ENCODE measurements around the gene GNAT1.

GNAT1 gene

GRCh38 chr3:50192124-50192523 lies 714 bp downstream of the GNAT1 start:
- H3K4me3 ChIP-seq (ENCODE audit: low read depth, low read length): no peak overlapping the region
- no peak for DNase-seq (ENCODE audit: low read depth, low spot score)
- in situ Hi-C loops (cut with HindIII; ENCODE audit: low sequenced_read_pairs): no loop called here
- no peak for TF ChIP-seq CTCF (IDR thresholded peaks at IDR 0.05; ENCODE audit: low read depth, low read length)

- TF ChIP-seq CTCF (IDR thresholded peaks at IDR 0.05; ENCODE audit: low read depth, low read length): peak; percentile 95
- in situ Hi-C loops (cut with HindIII; ENCODE audit: low sequenced_read_pairs): no loop called here
- DNase-seq (ENCODE audit: low read depth, low spot score): peak; percentile 44
- no peak overlapping the region for H3K4me3 ChIP-seq (ENCODE audit: low read depth, low read length)
Measured at GRCh38 chr3:50192689-50193141, 1.3 kb downstream of the GNAT1 start.

- DNase-seq (ENCODE audit: low read depth, low spot score): no peak
- no peak overlapping the region for H3K4me3 ChIP-seq (ENCODE audit: low read depth, low read length)
- no peak for TF ChIP-seq CTCF (IDR thresholded peaks at IDR 0.05; ENCODE audit: low read depth, low read length)
- in situ Hi-C loops (cut with HindIII; ENCODE audit: low sequenced_read_pairs): no loop called here
Measured at GRCh38 chr3:50193286-50193685, 1.9 kb downstream of the GNAT1 start.

GRCh38 chr3:50193746-50194127 lies 2.3 kb downstream of the GNAT1 start:
- no peak overlapping the region for H3K4me3 ChIP-seq (ENCODE audit: low read depth, low read length)
- in situ Hi-C loops (cut with HindIII; ENCODE audit: low sequenced_read_pairs): no loop called here
- DNase-seq (ENCODE audit: low read depth, low spot score): no peak
- TF ChIP-seq CTCF (IDR thresholded peaks at IDR 0.05; ENCODE audit: low read depth, low read length): no peak

- H3K4me3 ChIP-seq (ENCODE audit: low read depth, low read length): no peak overlapping the region
- in situ Hi-C loops (cut with HindIII; ENCODE audit: low sequenced_read_pairs): no loop called here
- TF ChIP-seq CTCF (IDR thresholded peaks at IDR 0.05; ENCODE audit: low read depth, low read length): peak; percentile 76
- peak; percentile 51 for DNase-seq (ENCODE audit: low read depth, low spot score)
Measured at GRCh38 chr3:50194128-50194902, 2.9 kb downstream of the GNAT1 start.

GRCh38 chr3:50194903-50195500 lies 3.6 kb downstream of the GNAT1 start:
- H3K4me3 ChIP-seq (ENCODE audit: low read depth, low read length): no peak overlapping the region
- TF ChIP-seq CTCF (IDR thresholded peaks at IDR 0.05; ENCODE audit: low read depth, low read length): no peak
- in situ Hi-C loops (cut with HindIII; ENCODE audit: low sequenced_read_pairs): no loop called here
- DNase-seq (ENCODE audit: low read depth, low spot score): no peak

All from astrocyte of the spinal cord (primary cell).